Lower lobe of right lung (tissue), 2 donors: Measurements from ENCODE around the gene GOLGA2. TPM values are rescaled to one million over a fixed set of nuclear protein-coding genes. Genes with fewer than 3 reads are reported as not detected.

ENCODE experiments used
- ATAC-seq, 2 donors: fragments of 200-7000 bp; cut with Tn5 transposase; one replicate each; pipeline ENCODE4 v1.9.1; 2020 to 2022; ENCODE audit warnings: mild to moderate bottlenecking in 2 of 2, moderate library complexity in 2 of 2
- DNase-seq: peaks from one replicate; pipeline ENCODE4 v3.0.0-alpha.2; 2020
- H3K27ac ChIP-seq: fragments of 200-600 bp; one replicate; pipeline ENCODE4 v1.8.0; 2022
- H3K27me3 ChIP-seq: fragments of 200-600 bp; one replicate; pipeline ENCODE4 v1.8.0; 2022; ENCODE audit warnings: low read depth
- H3K36me3 ChIP-seq: fragments of 200-600 bp; one replicate; pipeline ENCODE4 v1.8.0; 2022; ENCODE audit warnings: mild to moderate bottlenecking
- H3K4me1 ChIP-seq: fragments of 200-600 bp; one replicate; pipeline ENCODE4 v1.8.0; 2022
- H3K4me3 ChIP-seq: fragments of 200-600 bp; one replicate; pipeline ENCODE4 v1.8.0; 2022; ENCODE audit warnings: mild to moderate bottlenecking
- H3K9me3 ChIP-seq: fragments of 200-600 bp; one replicate; pipeline ENCODE4 v1.8.0; 2022
- CTCF ChIP-seq: fragments of 200-600 bp; IDR thresholded peaks from one replicate; pipeline ENCODE4 v1.8.0; 2022; ENCODE audit warnings: antibody characterized with exemption, mild to moderate bottlenecking
- intact Hi-C: fragments of 100-400 bp; cut with DNase I; formaldehyde crosslinking; loops from one replicate; pipeline ENCODE4 v1.11.0; 2022
- total RNA-seq: library from RNA; stranded (reverse); fragmentation: NEBNext Ultra II Directional; extraction: Animal tissue kit (Norgen Biotek cat#: 25700); gene quantifications from one replicate; pipeline ENCODE4 v1.2.1, GENCODE V29; 2021
- donor health status: DM: no; HTN: yes; CAD: no; lungs with severe emphysema.

GOLGA2 gene
- total RNA-seq, 1 donor from 2014 or later, result 82.7 TPM

DNA sequence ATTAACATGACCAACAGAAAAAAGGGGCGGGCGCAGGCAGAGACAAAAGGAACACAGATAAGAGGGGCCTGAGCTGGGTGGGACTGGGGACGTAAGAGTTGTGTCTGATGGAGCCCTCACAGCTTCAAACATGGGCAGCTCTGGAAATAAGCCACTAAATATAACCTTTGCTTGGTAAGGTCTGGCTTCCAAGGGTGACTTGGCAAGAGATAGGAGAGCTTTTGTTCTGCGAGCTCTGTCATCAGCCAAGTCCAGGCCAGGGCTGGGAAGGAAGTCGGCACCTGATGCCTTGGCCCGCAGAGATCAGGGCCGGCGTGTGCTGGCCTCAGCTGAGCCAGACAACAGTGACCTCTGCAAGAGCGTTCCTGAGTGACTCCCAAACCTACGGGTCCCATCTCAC is 34.7 kb upstream of the GOLGA2 start:
- Histone ChIP-seq H3K9me3 (no peaks in the 10 kb centered on the region), H3K4me1 (no peaks in the 10 kb centered on the region), H3K27ac (no peak overlapping the region), H3K4me3 (no peak overlapping the region), H3K27me3 (no peaks in the 10 kb centered on the region), H3K36me3 (peaks cover 65% of the 10 kb centered on the region)
- intact Hi-C loops, result no loop called here
- no peak for TF ChIP-seq CTCF
- DNase-seq (no peak), ATAC-seq (no peak)

DNA sequence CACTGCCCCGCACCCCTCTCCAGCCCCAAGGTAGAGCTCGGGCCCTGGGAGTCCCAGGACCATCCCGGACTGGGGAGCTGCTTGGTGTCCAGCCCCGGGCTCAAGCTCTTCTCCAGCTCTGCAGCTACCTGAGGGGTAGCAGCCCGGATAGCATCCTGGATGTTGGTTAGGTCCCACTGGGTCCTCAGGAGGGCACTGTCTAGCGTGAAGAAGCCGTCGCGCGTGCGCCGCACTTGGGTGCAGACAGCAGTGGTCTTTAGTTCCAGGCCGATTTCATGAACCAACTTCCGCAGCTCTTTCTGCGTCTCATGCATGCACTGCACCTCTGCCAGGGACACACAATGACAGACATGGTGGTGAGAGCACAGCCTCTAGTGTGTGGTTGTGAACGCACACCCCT is 33.7 kb upstream of the GOLGA2 start:
- no peaks in the 10 kb centered on the region for H3K27me3 ChIP-seq
- H3K27ac ChIP-seq, result no peak overlapping the region
- no peak for TF ChIP-seq CTCF
- no peaks in the 10 kb centered on the region for H3K9me3 ChIP-seq
- intact Hi-C loops, result no loop called here
- no peaks in the 10 kb centered on the region for H3K4me1 ChIP-seq
- DNase-seq, result no peak
- no peak for ATAC-seq
- no peak overlapping the region for H3K4me3 ChIP-seq
- peaks cover 56% of the 10 kb centered on the region for H3K36me3 ChIP-seq

DNA sequence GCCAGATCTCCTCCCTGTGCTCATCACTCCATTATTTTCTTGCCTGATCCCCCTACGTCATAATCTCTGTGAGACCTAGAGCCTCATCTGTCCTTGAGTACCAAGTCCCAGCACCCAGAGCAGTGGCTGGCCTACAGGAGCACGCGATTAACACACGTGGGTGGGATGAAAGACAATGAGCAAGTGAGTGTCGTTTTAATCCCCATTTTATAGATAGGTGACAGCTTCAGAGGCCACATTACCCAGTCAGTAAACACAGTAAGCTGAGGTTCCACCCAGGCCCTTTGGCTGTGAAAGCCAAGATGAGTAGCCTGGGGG is 29.1 kb upstream of the GOLGA2 start:
- no peak for TF ChIP-seq CTCF
- H3K4me3 ChIP-seq, result no peak overlapping the region
- no peak for DNase-seq
- intact Hi-C loops, result no loop called here
- no peak for ATAC-seq
- H3K27me3 ChIP-seq, result no peaks in the 10 kb centered on the region
- no peaks in the 10 kb centered on the region for H3K4me1 ChIP-seq
- H3K9me3 ChIP-seq, result no peaks in the 10 kb centered on the region
- peaks cover 16% of the 10 kb centered on the region for H3K36me3 ChIP-seq
- H3K27ac ChIP-seq, result no peak overlapping the region

- H3K4me3 ChIP-seq, result no peak overlapping the region
- H3K27me3 ChIP-seq, result no peaks in the 10 kb centered on the region
- intact Hi-C loops, result no loop called here
- H3K9me3 ChIP-seq, result no peaks in the 10 kb centered on the region
- DNase-seq (no peak), ATAC-seq (no peak)
- no peak for TF ChIP-seq CTCF
- H3K4me1 ChIP-seq, result no peaks in the 10 kb centered on the region
- H3K36me3 ChIP-seq, result peaks cover 11% of the 10 kb centered on the region
- H3K27ac ChIP-seq, result no peak overlapping the region
Observed at GRCh38 chr9:128304136-128304970, 28.5 kb upstream of the GOLGA2 start.

- no peaks in the 10 kb centered on the region for H3K27me3 ChIP-seq
- no peak overlapping the region for H3K27ac ChIP-seq
- H3K36me3 ChIP-seq, result no peaks in the 10 kb centered on the region
- intact Hi-C loops, result no loop called here
- ATAC-seq, result no peak
- no peak for DNase-seq
- peaks cover 7% of the 10 kb centered on the region for H3K4me1 ChIP-seq
- no peaks in the 10 kb centered on the region for H3K9me3 ChIP-seq
- TF ChIP-seq CTCF, result no peak
- no peak overlapping the region for H3K4me3 ChIP-seq
Observed at GRCh38 chr9:128298535-128299482, 23.0 kb upstream of the GOLGA2 start.
